ENCODE data around the gene NARF.
"Not testable (repeated sequence)": the region's sequence is repeated elsewhere in the genome, so short reads cannot be mapped to it uniquely, and the experiment has no call there.

Gene NARF

GRCh38 chr17:82458179-82458884 is at the start of gene NARF:
Gene NARF (plus strand): TSS chr17:82458741. CDS start chr17:82458804, 63 bp downstream.
- peak; percentile 92 to 97 for DNase-seq (ENCODE audit: low read depth in 2 of 2)

GRCh38 chr17:82408938-82409318 is 49.6 kb upstream of the NARF start:
- DNase-seq (ENCODE audit: low read depth in 2 of 2), result no peak

- no peak for DNase-seq (ENCODE audit: low read depth in 2 of 2)
These were observed 48.4 kb upstream of the NARF start for GRCh38 chr17:82410014-82410716.

GRCh38 chr17:82411396-82412053 is 47.0 kb upstream of the NARF start:
- no peak for DNase-seq (ENCODE audit: low read depth in 2 of 2)

GRCh38 chr17:82412081-82412480 is 46.5 kb upstream of the NARF start:
- not testable (repeated sequence) for DNase-seq (ENCODE audit: low read depth in 2 of 2)

- DNase-seq (ENCODE audit: low read depth in 2 of 2), result no peak
These were observed 45.7 kb upstream of the NARF start for GRCh38 chr17:82412535-82413520.

- peak; percentile 50 to 57 for DNase-seq (ENCODE audit: low read depth in 2 of 2)
These were observed 43.8 kb upstream of the NARF start for GRCh38 chr17:82414548-82415281.

GRCh38 chr17:82415336-82415735 is 43.2 kb upstream of the NARF start:
- no peak for DNase-seq (ENCODE audit: low read depth in 2 of 2)

- no peak for DNase-seq (ENCODE audit: low read depth in 2 of 2)
These were observed 42.8 kb upstream of the NARF start for GRCh38 chr17:82415786-82416185.

- no peak for DNase-seq (ENCODE audit: low read depth in 2 of 2)
These were observed 42.3 kb upstream of the NARF start for GRCh38 chr17:82416264-82416663.

GRCh38 chr17:82416771-82417170 is 41.8 kb upstream of the NARF start:
- no peak for DNase-seq (ENCODE audit: low read depth in 2 of 2)

GRCh38 chr17:82418001-82418986 is 40.2 kb upstream of the NARF start, which contains the start of the genes HEXD and OGFOD3:
Gene HEXD (plus strand): TSS chr17:82418347. CDS start chr17:82419800, 1,453 bp downstream.
Gene OGFOD3 (minus strand): TSS chr17:82418586. CDS start chr17:82418485, 101 bp downstream.
- DNase-seq (ENCODE audit: low read depth in 2 of 2), result peak; percentile 57 to 81

- DNase-seq (ENCODE audit: low read depth in 2 of 2), result no peak
These were observed 39.0 kb upstream of the NARF start for GRCh38 chr17:82419540-82419939.

GRCh38 chr17:82424001-82424862 is 34.3 kb upstream of the NARF start:
- peak in 1 of 2 donors; percentile 23 for DNase-seq (ENCODE audit: low read depth in 2 of 2)

- no peak for DNase-seq (ENCODE audit: low read depth in 2 of 2)
These were observed 33.7 kb upstream of the NARF start for GRCh38 chr17:82424863-82425159.

- DNase-seq (ENCODE audit: low read depth in 2 of 2), result no peak
These were observed 30.0 kb upstream of the NARF start for GRCh38 chr17:82428546-82428945.

- no peak for DNase-seq (ENCODE audit: low read depth in 2 of 2)
These were observed 28.7 kb upstream of the NARF start for GRCh38 chr17:82429824-82430223.

- DNase-seq (ENCODE audit: low read depth in 2 of 2), result no peak
These were observed 26.5 kb upstream of the NARF start for GRCh38 chr17:82432017-82432416.
